Measurements from ENCODE around the gene UNC80. TPM values are rescaled to one million over a fixed set of nuclear protein-coding genes. Genes with fewer than 3 reads are reported as not detected.

UNC80 gene
- total and polyA plus RNA-seq, 8 donors: 0.69 to 4.8 (median 1.9) TPM

DNA sequence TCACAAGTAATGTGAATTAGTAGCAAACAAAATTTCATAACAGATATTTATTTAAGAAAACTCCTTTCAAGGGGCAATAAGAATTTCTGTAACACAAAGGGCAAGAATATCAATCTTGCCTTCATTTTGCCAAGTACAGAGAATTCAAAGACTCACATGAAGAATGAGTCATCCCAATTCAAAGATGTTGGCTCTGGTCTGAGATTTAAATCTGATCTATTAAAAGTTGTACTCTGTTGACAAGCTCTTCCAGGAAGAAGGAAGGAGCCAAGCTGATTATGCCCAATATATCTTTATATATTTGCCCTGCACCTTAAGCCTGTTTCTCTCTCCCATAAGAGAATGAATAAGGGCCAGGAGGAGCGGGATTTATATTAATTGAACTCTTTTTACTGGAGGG is 174.9 kb downstream of the UNC80 start:
- Histone ChIP-seq H3K4me3 (no peak overlapping the region), H3K27me3 (no peaks in the 10 kb centered on the region), H3K9me3 (no peaks in the 10 kb centered on the region), H3K4me1 (peaks cover 0 to 11% (median 0%) of the 10 kb centered on the region in 3 donors), H3K36me3 (no peaks in the 10 kb centered on the region), H3K27ac (no peak overlapping the region)
- ATAC-seq (peak in 2 of 4 donors; percentile 63 to 65), FAIRE-seq (no peak), DNase-seq (no peak)
- TF ChIP-seq, protein P1, sequence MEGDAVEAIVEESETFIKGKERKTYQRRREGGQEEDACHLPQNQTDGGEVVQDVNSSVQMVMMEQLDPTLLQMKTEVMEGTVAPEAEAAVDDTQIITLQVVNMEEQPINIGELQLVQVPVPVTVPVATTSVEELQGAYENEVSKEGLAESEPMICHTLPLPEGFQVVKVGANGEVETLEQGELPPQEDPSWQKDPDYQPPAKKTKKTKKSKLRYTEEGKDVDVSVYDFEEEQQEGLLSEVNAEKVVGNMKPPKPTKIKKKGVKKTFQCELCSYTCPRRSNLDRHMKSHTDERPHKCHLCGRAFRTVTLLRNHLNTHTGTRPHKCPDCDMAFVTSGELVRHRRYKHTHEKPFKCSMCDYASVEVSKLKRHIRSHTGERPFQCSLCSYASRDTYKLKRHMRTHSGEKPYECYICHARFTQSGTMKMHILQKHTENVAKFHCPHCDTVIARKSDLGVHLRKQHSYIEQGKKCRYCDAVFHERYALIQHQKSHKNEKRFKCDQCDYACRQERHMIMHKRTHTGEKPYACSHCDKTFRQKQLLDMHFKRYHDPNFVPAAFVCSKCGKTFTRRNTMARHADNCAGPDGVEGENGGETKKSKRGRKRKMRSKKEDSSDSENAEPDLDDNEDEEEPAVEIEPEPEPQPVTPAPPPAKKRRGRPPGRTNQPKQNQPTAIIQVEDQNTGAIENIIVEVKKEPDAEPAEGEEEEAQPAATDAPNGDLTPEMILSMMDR (IDR thresholded peaks at IDR 0.05): no peak
- intact Hi-C loops (cut with DNase I): no loop called here
- WGBS, 2 donors: 91 to 96% methylated on average over 1 of the region's 1 CpG

DNA sequence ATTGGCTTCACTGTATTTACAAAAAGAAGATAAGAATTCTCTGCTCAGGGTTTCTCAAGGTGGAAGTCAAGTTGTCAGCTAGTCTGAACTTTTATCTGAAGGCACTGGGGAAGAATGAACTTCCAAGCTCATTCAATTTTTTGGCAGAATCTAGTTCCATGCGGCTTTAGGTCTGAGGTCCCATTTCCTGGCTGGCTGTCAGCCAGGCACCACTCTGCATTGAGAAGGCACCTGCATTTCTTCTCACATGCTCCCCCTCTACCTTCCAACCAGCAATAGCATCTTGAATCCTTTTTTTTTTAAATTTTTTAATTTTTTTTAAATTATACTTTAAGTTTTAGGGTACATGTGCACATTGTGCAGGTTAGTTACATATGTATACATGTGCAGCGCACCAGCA is 184.6 kb downstream of the UNC80 start:
- no peak for FAIRE-seq

DNA sequence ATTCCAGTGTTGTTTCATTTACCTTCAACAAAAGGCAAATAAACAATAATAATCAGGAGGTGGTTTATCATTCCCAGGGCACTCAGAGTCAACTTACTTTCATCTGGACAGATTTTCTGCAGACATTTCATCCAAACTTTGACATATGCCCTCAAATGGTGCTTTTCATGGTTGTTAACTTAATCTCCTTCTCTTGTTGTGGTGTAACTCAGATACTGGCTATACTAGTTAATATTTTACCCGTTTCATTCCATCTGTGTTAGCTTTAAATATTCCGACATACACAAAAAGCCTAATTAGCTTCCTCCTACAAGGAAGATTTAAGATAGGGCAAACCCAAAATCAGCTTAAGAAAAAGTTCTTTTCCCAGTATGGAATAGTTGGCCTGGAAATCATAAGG is 186.4 kb downstream of the UNC80 start:
- TF ChIP-seq, protein P1 (IDR thresholded peaks at IDR 0.05): no peak
- H3K27ac ChIP-seq: peak overlapping the region in 2 of 4 donors; percentile 41 to 71
- intact Hi-C loops (cut with DNase I): no loop called here
- 12% methylated on average over 2 of the region's 2 CpGs for WGBS, 2 donors
- no peaks in the 10 kb centered on the region for H3K9me3 ChIP-seq
- H3K27me3 ChIP-seq: no peaks in the 10 kb centered on the region
- DNase-seq (no peak), ATAC-seq (peak in 3 of 4 donors; percentile 51 to 63 (median 60)), FAIRE-seq (no peak)
- no peaks in the 10 kb centered on the region for H3K36me3 ChIP-seq
- H3K4me1 ChIP-seq: peaks cover 9 to 41% (median 32%) of the 10 kb centered on the region in 3 donors
- no peak overlapping the region for H3K4me3 ChIP-seq

More for the DNA sequence above, 184.6 kb downstream of the UNC80 start:
- Histone ChIP-seq H3K4me3 (no peak overlapping the region), H3K36me3 (no peaks in the 10 kb centered on the region), H3K4me1 (peaks cover 9 to 41% (median 32%) of the 10 kb centered on the region in 3 donors), H3K9me3 (no peaks in the 10 kb centered on the region), H3K27me3 (no peaks in the 10 kb centered on the region), H3K27ac (peak overlapping the region in 1 of 4 donors; percentile 41)
- ATAC-seq: peak; percentile 64 to 75 (median 66)
- DNase-seq: peak; percentile 52 to 79 (median 70)
- TF ChIP-seq, protein P1 (IDR thresholded peaks at IDR 0.05): no peak
- intact Hi-C loops (cut with DNase I): no loop called here
- 47 to 53% methylated on average over 2 of the region's 2 CpGs for WGBS, 2 donors

DNA sequence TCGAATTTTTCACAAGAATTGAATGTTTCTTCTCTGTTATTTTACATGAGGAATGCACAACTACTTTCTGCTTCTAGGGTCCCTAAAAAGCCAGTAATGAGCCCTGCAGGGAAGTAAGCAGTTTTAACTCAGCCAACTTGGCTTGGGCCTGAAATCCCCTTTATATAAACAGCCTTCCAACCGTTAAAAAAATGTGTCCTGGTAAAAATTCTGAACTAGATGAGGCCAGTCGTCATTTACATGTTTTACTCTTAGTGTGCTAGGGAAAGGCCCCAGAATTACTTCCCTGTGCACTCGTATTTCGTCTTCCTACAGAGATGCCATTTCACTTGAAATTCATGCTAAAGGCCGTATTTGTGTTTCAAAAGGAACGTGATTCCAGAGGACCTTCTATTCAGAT is 188.4 kb downstream of the UNC80 start:
- intact Hi-C loops (cut with DNase I): no loop called here
- H3K36me3 ChIP-seq: no peaks in the 10 kb centered on the region
- peaks cover 9 to 41% (median 32%) of the 10 kb centered on the region in 3 donors for H3K4me1 ChIP-seq
- 55 to 56% methylated on average over 7 of the region's 7 CpGs for WGBS, 2 donors
- no peaks in the 10 kb centered on the region for H3K9me3 ChIP-seq
- no peaks in the 10 kb centered on the region for H3K27me3 ChIP-seq
- H3K27ac ChIP-seq: no peak overlapping the region
- ATAC-seq: no peak
- DNase-seq: no peak
- no peak overlapping the region for H3K4me3 ChIP-seq
- TF ChIP-seq, protein P1 (IDR thresholded peaks at IDR 0.05): no peak
- FAIRE-seq: no peak

Measured in pancreas (tissue), 10 donors.